ENCODE measurements around the gene CFAP410.
"Not testable (repeated sequence)": the region's sequence is repeated elsewhere in the genome, so short reads cannot be mapped to it uniquely, and the experiment has no call there.

The CFAP410 gene

GRCh38 chr21:44296916-44297315 is 42.3 kb downstream of the CFAP410 start:
- no peak for DNase-seq

DNA sequence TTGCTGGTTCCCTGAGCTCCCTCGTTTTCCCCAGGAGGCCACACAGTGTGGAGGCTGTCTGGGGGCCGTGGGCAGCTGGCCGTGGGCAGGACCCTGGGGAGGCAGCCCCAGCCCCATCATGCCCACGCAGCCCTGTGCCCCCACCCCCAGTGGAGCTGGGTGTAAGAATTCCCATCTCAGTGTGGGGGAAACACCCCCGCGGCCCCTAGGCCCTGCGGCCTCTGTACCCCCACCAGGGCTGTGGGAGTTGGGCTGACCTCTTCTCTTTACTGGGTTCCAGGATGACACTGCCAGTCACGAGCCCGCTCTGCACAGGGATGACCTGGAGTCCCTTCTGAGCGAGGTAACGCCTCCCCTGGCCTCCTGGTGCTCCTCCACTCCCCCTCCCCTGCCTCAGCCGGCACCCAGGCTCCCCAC is 43.1 kb downstream of the CFAP410 start:
- no peak for DNase-seq

GRCh38 chr21:44295646-44296045 is 43.5 kb downstream of the CFAP410 start:
- DNase-seq = no peak

GRCh38 chr21:44295163-44295573 is 44.0 kb downstream of the CFAP410 start:
- DNase-seq = no peak

DNA sequence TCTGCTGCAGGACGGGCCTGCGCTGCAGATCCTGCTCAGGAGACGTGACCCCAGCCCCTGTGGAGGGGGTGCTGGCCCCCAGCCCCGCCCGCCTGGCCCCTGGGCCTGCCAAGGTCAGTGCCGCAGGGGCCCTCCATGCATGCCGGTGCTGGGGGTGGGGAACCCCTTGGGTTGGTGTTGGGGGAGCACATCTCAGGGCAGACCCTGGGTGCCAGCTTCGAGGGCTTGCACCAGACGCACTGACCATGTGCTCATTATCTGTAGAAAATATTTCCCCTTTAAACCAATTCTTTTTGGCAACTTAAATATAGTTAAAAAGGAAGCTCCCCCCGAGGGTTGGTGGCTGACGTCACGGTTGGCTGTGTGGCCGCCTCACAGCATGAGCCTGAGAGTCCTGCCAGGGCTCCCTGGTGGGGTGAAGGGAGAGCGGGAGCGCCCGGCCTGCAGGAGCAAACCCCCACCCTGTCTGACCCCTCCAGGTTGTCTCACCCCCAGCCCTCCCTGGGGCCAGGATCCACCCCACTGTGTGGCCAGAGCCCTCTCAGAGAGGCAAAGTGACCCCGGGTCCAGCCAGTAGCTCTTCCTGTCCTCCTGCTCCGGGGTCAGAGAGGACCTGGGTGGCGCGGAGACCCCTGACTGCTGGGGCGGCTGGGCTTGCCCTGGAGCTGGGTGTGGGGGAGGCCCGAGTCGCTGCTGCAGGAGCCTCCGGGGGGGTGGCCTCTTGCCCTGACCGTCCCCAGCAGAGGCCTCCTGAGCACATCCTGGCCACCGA is 44.6 kb downstream of the CFAP410 start:
- DNase-seq = no peak

- DNase-seq = no peak
Measured at GRCh38 chr21:44293551-44294231, 45.5 kb downstream of the CFAP410 start.

GRCh38 chr21:44292812-44293195 is 46.4 kb downstream of the CFAP410 start:
- DNase-seq = no peak

GRCh38 chr21:44291936-44292811 is 47.0 kb downstream of the CFAP410 start:
- DNase-seq = no peak

DNA sequence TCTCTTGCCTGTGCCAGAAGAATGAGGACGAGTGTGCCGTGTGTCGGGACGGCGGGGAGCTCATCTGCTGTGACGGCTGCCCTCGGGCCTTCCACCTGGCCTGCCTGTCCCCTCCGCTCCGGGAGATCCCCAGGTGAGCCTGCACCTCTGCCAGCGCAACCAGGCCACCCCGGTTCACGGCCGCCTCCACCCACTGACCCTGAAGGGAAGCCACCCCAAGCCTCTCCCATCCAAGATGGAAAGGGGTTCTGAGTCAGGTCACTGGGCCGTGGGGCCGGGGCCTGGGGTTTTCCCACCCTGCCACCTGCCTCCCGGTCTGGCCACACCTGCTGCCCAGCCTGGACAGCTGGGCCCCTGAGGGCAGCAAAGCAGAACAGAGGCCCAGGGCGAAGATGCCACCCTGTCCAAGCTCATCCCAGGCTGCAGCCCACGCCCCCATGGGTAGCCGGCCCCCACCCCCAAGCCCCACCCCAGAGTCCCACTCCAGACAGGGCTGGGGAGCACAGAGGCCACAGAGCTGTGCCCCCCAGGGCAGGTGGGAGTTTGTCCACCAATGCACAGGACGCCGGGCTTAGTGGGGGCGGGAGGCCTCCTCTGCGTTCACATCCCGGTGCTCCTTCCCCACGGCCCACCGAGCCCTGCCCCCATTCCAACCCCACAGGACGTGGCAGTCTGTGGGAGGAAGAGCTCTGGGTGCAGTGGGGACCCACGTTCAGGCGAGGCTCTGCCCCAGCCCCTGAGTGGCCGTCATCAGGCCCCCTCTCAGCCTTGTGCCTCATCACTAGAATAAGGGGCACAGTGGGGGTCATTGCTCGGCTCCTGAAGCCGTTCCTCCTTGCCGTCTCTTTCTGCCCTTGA is 47.9 kb downstream of the CFAP410 start:
- no peak for DNase-seq

DNA sequence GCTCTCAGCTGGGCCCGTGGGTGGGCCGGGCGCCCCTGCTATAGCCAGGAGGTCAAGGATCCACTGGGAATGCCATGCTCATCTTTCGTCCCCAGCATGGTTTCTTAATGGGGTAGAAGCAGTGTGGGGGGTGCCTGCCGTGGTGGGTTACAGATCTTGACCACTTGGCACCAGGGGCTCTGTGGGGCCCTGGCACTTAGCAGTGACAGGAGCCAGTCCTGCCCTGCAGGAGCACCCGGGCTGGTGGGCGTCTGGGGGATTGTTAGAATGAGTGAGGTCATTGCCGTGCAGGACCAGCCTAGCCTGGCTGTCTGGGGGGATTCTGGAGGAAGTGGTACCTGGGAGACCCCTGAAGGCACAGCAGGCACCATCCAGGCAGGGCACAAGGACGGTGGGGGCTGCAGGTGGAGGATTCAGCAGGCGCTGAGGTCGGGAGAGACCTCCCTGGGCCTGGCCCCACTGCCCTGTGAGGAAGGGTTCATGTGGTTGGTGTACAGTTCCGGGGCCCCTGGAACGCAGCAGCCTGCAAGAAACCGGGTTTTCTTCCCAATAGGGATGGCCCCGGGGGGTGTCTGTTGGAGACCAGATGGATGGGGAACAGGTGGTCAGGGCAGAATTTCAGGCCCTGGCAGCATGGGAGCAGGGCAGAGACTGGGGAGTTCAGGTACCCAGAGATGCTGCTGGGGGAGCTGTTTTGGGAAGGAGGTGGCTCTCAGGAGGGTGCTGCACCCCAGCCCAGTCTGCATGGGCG is 48.7 kb downstream of the CFAP410 start:
- no peak for DNase-seq

DNA sequence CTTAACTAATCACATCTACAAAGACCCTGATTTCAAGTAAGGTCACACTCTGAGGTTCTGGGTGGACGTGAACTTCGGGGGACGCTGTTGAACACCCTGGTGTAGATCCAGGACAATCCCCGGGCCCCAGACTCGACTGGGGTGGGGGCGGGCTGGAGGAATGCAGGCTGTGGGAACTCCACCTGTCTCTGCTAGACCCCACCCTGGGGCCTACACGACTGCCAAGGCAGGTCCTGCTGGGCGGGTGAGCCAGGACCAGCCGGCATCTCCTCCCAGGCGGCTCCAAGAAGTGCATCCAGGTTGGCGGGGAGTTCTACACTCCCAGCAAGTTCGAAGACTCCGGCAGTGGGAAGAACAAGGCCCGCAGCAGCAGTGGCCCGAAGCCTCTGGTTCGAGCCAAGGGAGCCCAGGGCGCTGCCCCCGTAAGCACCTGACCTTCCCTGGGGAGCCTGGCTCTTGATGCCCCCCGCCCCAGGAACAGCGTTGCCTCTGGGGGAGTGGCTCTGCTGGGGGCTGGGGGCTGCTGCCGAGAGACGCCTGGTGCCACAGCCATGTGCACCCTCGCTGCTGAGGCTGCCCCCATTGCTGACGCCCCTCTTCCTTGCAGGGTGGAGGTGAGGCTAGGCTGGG is 49.7 kb downstream of the CFAP410 start:
- DNase-seq = no peak

DNA sequence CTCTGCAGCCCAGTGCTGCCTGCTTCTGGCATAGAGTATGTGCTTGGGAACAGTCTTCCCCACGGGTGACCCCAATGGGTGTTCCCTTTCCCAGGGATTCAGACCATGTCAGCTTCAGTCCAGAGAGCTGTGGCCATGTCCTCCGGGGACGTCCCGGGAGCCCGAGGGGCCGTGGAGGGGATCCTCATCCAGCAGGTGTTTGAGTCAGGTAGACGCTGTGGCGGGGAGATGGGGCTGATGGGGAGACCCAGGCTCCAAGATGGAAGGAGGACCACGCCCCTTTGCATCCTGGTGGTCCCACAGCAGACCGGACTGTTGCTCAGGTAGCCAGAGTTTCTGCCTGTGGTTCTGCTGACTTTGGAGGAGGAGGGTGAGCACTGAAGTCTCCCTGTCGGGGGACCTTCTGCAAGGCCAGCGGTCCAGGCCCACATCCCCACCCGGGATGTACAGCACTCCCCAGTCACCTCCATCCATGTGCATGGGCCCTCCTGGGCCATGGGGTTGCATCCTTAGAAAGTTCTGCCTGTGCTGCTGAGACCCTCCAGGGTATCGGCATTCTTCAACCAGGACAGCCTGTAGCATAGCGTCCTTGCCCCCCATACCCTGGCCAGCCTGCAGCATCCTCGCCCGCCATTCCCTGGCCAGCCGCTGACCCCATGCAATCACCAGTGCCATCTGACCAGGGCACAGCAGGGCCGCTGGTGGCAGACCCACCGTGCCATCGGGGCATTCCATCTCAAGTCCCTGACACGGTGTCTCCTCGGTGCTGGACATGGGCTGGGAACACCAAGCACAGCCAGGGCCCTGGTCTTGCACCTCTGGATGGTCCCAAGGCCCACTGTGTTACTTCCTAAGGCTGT is 50.7 kb downstream of the CFAP410 start:
- DNase-seq = no peak

DNA sequence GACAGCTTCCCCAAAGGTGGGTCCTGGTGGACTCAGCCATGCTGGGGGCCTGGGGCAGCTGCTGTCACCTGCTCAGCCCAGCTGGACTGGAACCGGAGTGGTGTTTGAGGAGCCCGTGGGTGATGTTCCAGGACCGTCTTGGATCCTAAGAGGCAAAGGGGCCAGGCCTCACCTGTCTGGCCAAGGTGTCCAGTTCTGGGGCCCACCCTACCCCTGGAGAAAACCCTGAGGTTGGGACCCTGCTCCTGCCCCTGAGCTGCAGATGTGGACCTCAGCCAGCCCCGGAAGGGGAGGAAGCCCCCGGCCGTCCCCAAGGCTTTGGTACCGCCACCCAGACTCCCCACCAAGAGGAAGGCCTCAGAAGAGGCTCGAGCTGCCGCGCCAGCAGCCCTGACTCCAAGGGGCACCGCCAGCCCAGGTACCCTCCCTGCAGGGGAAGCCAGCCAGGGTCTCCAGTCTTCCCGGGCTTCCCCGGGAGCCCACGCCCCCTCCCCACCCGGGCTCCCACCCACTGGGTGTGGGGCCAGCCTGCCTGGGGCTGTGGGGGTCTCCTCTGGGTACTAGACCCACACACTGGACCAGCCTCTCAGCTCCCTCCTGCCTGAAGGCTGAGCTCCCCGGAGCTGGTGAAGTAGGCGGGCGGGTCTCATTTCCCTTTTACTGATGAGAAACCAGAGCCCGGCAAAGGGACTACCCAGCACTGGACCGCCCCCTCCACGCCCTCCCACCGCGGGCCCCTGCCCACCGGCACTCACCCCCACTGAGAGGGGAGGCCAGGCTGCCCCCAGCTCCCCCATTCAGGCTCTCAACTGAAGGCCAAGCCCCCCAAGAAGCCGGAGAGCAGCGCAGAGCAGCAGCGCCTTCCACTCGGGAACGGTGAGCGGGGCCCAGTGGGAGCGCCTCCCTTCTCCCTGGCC is 52.2 kb downstream of the CFAP410 start:
- no peak for DNase-seq

DNA sequence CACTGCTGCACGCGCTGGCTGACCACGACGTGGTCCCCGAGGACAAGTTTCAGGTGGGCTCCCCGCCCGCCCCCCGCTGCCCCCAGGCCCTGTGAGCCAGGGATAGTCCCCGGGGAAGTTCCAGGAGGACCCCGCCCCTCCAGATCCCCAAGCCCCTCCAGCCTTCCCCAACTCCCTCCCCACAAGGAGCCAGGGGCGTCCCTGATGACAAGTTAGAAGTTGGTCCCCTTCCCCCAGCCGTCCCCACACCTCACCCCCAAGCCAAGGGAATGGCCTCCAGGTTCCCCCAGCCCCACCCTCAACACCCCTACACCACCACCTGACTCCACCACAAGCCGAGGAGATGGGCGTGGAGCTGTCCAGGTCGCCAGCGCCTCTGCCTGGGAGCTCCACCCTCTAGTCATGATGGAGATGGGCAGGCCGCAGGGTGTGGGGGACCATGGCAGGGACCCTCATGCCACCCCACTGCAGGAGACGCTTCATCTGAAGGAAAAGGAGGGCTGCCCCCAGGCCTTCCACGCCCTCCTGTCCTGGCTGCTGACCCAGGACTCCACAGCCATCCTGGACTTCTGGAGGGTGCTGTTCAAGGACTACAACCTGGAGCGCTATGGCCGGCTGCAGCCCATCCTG is 53.0 kb downstream of the CFAP410 start:
- no peak for DNase-seq

GRCh38 chr21:44285138-44285992 is 53.8 kb downstream of the CFAP410 start, which contains the start of gene AIRE:
Gene AIRE, plus strand, starts transcription at chr21:44285876. Its CDS starts 131 bp downstream, at chr21:44286007.
- DNase-seq = no peak

GRCh38 chr21:44283948-44284347 is 55.2 kb downstream of the CFAP410 start:
- DNase-seq = no peak

DNA sequence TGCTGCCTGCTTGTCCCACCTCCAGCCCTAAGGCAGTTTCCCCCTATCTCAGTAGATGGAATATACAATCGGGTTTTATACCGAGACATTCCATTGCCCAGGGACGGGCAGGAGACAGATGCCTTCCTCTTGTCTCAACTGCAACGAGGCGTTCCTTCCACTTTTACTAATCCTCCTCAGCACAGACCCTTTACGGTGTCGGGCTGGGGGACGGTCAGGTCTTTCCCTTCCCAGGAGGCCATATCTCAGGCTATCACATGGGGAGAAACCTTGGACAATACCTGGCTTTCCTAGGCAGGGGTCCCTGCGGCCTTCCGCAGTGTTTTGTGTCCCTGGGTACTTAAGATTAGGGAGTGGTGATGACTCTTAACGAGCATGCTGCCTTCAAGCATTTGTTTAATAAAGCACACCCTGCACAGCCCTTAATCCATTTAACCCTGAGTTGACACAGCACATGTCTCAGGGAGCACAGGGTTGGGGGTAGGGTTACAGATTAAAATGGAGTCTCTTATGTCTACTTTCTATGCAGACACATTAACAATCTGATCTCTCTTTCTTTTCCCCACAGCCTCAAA is 55.9 kb downstream of the CFAP410 start:
- DNase-seq = not testable (repeated sequence)

All from NCI-H1694 (cell line).